Upper lobe of left lung (tissue), 4 donors: ENCODE data around the gene DNAJC4.

Source experiments
- EP300 ChIP-seq, 4 donors: sonication (generic); formaldehyde crosslinking; IDR thresholded peaks; one replicate each; pipeline ENCODE4 v1.5.1; 2017; ENCODE audit warnings: antibody characterized with exemption in 4 of 4, control low read depth in 2 of 4
- POLR2A ChIP-seq, 4 donors: fragments of 450-650 bp; IDR thresholded peaks; one replicate each; pipeline ENCODE4 v1.5.1; 2016 to 2017; ENCODE audit warnings: antibody characterized with exemption in 4 of 4, mild to moderate bottlenecking in 2 of 4
- POLR2AphosphoS5 ChIP-seq, 2 donors: sonication (generic); formaldehyde crosslinking; IDR thresholded peaks; one replicate each; pipeline ENCODE4 v1.5.1; 2017; ENCODE audit warnings: antibody characterized with exemption in 2 of 2
- TF ChIP-seq, protein P1 (sequence below), 6 experiments: fragments of 450-650 bp in 4 of 6; fragments of 200-600 bp in 2 of 6; sonication (generic) in 2 of 6; IDR thresholded peaks; one replicate each; pipeline ENCODE4 v1.5.1; 2016 to 2019; ENCODE audit warnings: antibody characterized with exemption in 6 of 6

DNA sequence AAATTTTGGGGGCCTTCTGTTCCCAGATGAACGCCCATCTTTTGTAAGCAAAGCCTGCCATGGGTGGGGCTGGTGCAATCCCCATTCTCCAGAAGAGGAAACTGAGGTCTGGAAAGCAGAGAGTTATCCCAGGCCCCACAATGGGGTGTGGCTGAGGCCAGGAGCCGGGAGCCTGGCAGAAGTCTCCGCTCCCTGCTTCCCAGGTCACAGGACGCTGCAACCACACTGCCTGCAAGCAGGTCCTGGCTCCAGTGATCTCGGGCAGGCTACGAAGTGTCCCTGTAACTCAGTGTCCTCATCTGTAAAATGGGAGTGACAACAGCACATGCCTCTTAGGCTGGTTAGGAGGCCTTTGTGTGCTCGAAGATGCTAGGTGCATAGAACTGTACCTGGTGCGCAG, 22.7 kb downstream of the DNAJC4 start:
- TF ChIP-seq, protein P1, sequence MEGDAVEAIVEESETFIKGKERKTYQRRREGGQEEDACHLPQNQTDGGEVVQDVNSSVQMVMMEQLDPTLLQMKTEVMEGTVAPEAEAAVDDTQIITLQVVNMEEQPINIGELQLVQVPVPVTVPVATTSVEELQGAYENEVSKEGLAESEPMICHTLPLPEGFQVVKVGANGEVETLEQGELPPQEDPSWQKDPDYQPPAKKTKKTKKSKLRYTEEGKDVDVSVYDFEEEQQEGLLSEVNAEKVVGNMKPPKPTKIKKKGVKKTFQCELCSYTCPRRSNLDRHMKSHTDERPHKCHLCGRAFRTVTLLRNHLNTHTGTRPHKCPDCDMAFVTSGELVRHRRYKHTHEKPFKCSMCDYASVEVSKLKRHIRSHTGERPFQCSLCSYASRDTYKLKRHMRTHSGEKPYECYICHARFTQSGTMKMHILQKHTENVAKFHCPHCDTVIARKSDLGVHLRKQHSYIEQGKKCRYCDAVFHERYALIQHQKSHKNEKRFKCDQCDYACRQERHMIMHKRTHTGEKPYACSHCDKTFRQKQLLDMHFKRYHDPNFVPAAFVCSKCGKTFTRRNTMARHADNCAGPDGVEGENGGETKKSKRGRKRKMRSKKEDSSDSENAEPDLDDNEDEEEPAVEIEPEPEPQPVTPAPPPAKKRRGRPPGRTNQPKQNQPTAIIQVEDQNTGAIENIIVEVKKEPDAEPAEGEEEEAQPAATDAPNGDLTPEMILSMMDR (IDR thresholded peaks at IDR 0.05): no peak
- TF ChIP-seq POLR2A (IDR thresholded peaks at IDR 0.05) (no peak), POLR2AphosphoS5 (IDR thresholded peaks at IDR 0.05) (no peak), EP300 (IDR thresholded peaks at IDR 0.05) (no peak)
